ENCODE data around the gene GNL3. TPM values are rescaled to one million over a fixed set of nuclear protein-coding genes. Genes with fewer than 3 reads are reported as not detected.

GNL3 gene
- polyA plus RNA-seq, 6 donors from 2014 or later: 39.2 to 63.8 (median 58.2) TPM

- no peaks in the 10 kb centered on the region for H3K9me3 Mint-ChIP-seq
- H3K27ac Mint-ChIP-seq: peak overlapping the region in 1 of 6 donors; percentile 50
- ATAC-seq (ENCODE audit: low read depth in 2 of 2): no peak
These were observed 7.3 kb upstream of the GNL3 start for GRCh38 chr3:52678265-52679198.

DNA sequence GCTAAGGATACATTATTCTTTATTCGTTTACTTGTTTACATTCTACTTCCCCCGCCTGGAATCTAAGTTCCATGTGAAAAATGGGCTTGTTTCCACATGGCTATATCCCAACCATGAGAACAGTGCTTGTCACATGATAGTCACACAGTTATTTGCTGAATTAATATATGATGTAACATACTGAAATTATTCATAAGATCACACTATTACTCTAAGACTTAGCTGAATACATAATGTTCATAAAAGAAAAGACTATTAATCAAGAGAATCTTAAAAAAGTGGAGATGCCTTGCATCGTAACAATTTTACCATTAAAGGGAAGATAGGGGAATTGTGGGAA, 6.7 kb upstream of the GNL3 start:
- Mint-ChIP-seq H3K4me1 (peaks cover 13 to 29% (median 27%) of the 10 kb centered on the region in 3 donors), H3K36me3 (peaks cover 25 to 31% of the 10 kb centered on the region in 2 donors), H3K4me3 (no peak overlapping the region), H3K9me3 (no peaks in the 10 kb centered on the region), H3K27ac (peak overlapping the region in 3 of 6 donors; percentile 7 to 57 (median 25)), H3K27me3 (no peaks in the 10 kb centered on the region)
- DNase-seq (no peak), ATAC-seq (ENCODE audit: low read depth in 2 of 2) (no peak)

More at GRCh38 chr3:52678265-52679198, 7.3 kb upstream of the GNL3 start:
- H3K27me3 Mint-ChIP-seq: no peaks in the 10 kb centered on the region
- H3K4me1 Mint-ChIP-seq: peaks cover 13 to 27% (median 23%) of the 10 kb centered on the region in 3 donors
- no peak for DNase-seq
- H3K36me3 Mint-ChIP-seq: peaks cover 25 to 31% of the 10 kb centered on the region in 2 donors
- no peak overlapping the region for H3K4me3 Mint-ChIP-seq

DNA sequence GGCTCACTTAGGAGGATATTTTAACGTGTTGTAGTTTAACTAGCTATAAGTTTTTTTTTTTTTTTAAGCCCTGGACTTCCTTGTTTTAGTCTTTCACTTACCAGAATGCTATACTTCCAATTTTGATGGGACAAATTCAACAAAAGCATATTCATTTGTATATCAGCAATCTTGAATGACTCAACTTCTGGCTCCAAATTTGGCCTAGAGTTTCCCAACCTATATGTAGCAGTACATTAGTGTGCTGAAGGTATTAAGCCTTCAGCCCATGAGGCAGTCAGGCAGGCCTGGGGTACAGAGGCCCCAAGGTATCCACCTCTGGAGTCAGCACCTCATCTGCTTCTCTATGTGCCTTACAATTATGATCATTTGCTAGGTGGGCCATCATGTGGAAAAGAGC, 6.0 kb upstream of the GNL3 start:
- Mint-ChIP-seq H3K4me3 (peak overlapping the region in 2 of 8 donors; percentile 37 to 61), H3K27me3 (no peaks in the 10 kb centered on the region), H3K36me3 (peaks cover 25 to 31% of the 10 kb centered on the region in 2 donors), H3K9me3 (no peaks in the 10 kb centered on the region), H3K27ac (peak overlapping the region in 3 of 6 donors; percentile 39 to 59 (median 51)), H3K4me1 (peaks cover 13 to 35% (median 27%) of the 10 kb centered on the region in 3 donors)
- no peak for DNase-seq
- no peak for ATAC-seq (ENCODE audit: low read depth in 2 of 2)

GRCh38 chr3:52681596-52681995, 4.2 kb upstream of the GNL3 start:
- Mint-ChIP-seq H3K4me3 (peak overlapping the region in 3 of 8 donors; percentile 1 to 71 (median 64)), H3K36me3 (peaks cover 19 to 20% of the 10 kb centered on the region in 2 donors), H3K9me3 (no peaks in the 10 kb centered on the region), H3K4me1 (peaks cover 18 to 50% (median 31%) of the 10 kb centered on the region in 3 donors), H3K27ac (peak overlapping the region in 5 of 6 donors; percentile 7 to 85 (median 31)), H3K27me3 (no peaks in the 10 kb centered on the region)
- no peak for ATAC-seq (ENCODE audit: low read depth in 2 of 2)
- DNase-seq: no peak

DNA sequence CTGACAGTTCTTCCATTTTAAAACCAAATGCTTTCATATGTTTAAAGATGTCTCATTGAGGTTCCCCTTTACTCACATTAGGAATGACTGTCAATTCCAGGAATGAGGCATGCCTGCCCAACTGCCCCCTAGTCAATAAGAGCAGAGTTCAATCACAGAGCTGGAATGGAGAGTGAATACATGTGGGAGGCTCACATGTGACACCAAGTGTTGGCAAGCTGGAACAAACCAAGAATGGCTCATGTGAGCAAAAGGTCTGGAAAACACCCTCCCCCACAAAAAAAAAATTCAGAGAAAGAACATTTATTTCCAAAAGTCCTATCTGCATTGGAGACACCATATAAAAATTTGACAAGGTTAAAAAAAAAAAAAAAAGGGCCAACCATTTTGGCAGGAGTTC, 3.8 kb upstream of the GNL3 start:
- DNase-seq (no peak), ATAC-seq (ENCODE audit: low read depth in 2 of 2) (no peak)
- no peaks in the 10 kb centered on the region for H3K27me3 Mint-ChIP-seq
- H3K36me3 Mint-ChIP-seq: peaks cover 15 to 16% of the 10 kb centered on the region in 2 donors
- peak overlapping the region in 3 of 6 donors; percentile 7 to 85 (median 15) for H3K27ac Mint-ChIP-seq
- H3K9me3 Mint-ChIP-seq: no peaks in the 10 kb centered on the region
- H3K4me1 Mint-ChIP-seq: peaks cover 18 to 53% (median 33%) of the 10 kb centered on the region in 3 donors
- peak overlapping the region in 2 of 8 donors; percentile 35 to 64 for H3K4me3 Mint-ChIP-seq

GRCh38 chr3:52683611-52684010, 2.2 kb upstream of the GNL3 start:
- Mint-ChIP-seq H3K4me1 (peaks cover 18 to 54% (median 33%) of the 10 kb centered on the region in 3 donors), H3K27ac (peak overlapping the region in 4 of 6 donors; percentile 42 to 99 (median 90)), H3K36me3 (peaks cover 9 to 10% of the 10 kb centered on the region in 2 donors), H3K9me3 (no peaks in the 10 kb centered on the region), H3K27me3 (no peaks in the 10 kb centered on the region), H3K4me3 (peak overlapping the region in 3 of 8 donors; percentile 25 to 99 (median 50))
- ATAC-seq (ENCODE audit: low read depth in 2 of 2) (no peak), DNase-seq (no peak)

GRCh38 chr3:52684184-52684583, 1.6 kb upstream of the GNL3 start:
- H3K4me1 Mint-ChIP-seq: peaks cover 13 to 56% (median 27%) of the 10 kb centered on the region in 3 donors
- DNase-seq (no peak), ATAC-seq (ENCODE audit: low read depth in 2 of 2) (no peak)
- peak overlapping the region in 5 of 6 donors; percentile 96 to 99 (median 98) for H3K27ac Mint-ChIP-seq
- H3K4me3 Mint-ChIP-seq: peak overlapping the region in 5 of 8 donors; percentile 52 to 99 (median 88)
- H3K27me3 Mint-ChIP-seq: no peaks in the 10 kb centered on the region
- H3K9me3 Mint-ChIP-seq: no peaks in the 10 kb centered on the region
- peaks cover 6 to 13% of the 10 kb centered on the region in 2 donors for H3K36me3 Mint-ChIP-seq

DNA sequence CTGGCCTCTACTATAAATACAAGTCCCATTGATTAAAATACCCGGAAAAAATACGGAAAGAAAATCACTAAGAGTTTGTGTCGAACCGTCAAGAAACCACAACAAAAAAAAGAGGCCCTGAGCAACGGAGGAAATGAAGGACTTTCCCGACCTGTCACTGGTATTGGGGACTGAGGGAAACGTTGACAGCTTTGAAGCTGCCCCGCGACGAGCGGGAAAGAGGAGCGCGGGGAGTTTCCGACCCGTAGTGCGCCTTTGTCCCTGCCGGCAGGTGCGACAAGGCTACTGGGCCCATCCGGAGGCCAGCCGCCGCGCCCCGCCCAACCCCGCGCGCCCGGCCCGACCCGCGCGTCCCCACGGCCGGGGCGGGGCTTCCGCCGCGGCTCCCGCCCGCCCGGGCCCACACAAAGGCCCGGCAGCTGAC, 535 bp upstream of the GNL3 start:
- peaks cover 9 to 17% of the 10 kb centered on the region in 2 donors for H3K36me3 Mint-ChIP-seq
- no peaks in the 10 kb centered on the region for H3K27me3 Mint-ChIP-seq

GRCh38 chr3:52688266-52688665, 2.4 kb downstream of the GNL3 start:
- peaks cover 17 to 22% of the 10 kb centered on the region in 2 donors for H3K36me3 Mint-ChIP-seq
- peak overlapping the region in 1 of 6 donors; percentile 86 for H3K27ac Mint-ChIP-seq
- H3K4me1 Mint-ChIP-seq: peaks cover 6 to 37% (median 9%) of the 10 kb centered on the region in 3 donors
- no peak for DNase-seq
- no peaks in the 10 kb centered on the region for H3K27me3 Mint-ChIP-seq
- no peaks in the 10 kb centered on the region for H3K9me3 Mint-ChIP-seq
- peak overlapping the region in 3 of 8 donors; percentile 12 to 99 (median 44) for H3K4me3 Mint-ChIP-seq
- no peak for ATAC-seq (ENCODE audit: low read depth in 2 of 2)

More for the DNA sequence above, 535 bp upstream of the GNL3 start:
- peak overlapping the region; percentile 96 to 99 (median 97) for H3K27ac Mint-ChIP-seq
- DNase-seq (peak; percentile 83), ATAC-seq (ENCODE audit: low read depth in 2 of 2) (peak; percentile 76 to 80)
- peaks cover 15 to 50% (median 20%) of the 10 kb centered on the region in 3 donors for H3K4me1 Mint-ChIP-seq
- peak overlapping the region; percentile 85 to 99 (median 94) for H3K4me3 Mint-ChIP-seq
- H3K9me3 Mint-ChIP-seq: no peaks in the 10 kb centered on the region

GRCh38 chr3:52689151-52689550, 3.3 kb downstream of the GNL3 start:
- DNase-seq (no peak), ATAC-seq (ENCODE audit: low read depth in 2 of 2) (no peak)
- peaks cover 12 to 29% (median 13%) of the 10 kb centered on the region in 3 donors for H3K4me1 Mint-ChIP-seq
- H3K4me3 Mint-ChIP-seq: no peak overlapping the region
- H3K27ac Mint-ChIP-seq: peak overlapping the region in 1 of 6 donors; percentile 80
- no peaks in the 10 kb centered on the region for H3K9me3 Mint-ChIP-seq
- no peaks in the 10 kb centered on the region for H3K27me3 Mint-ChIP-seq
- peaks cover 25 to 27% of the 10 kb centered on the region in 2 donors for H3K36me3 Mint-ChIP-seq

GRCh38 chr3:52690560-52690959, 4.7 kb downstream of the GNL3 start:
- peaks cover 25 to 27% of the 10 kb centered on the region in 2 donors for H3K36me3 Mint-ChIP-seq

GRCh38 chr3:52693071-52693470, 7.2 kb downstream of the GNL3 start:
- Mint-ChIP-seq H3K36me3 (peaks cover 25 to 38% of the 10 kb centered on the region in 2 donors), H3K27me3 (no peaks in the 10 kb centered on the region), H3K27ac (peak overlapping the region in 3 of 6 donors; percentile 41 to 89 (median 70)), H3K4me1 (peaks cover 7 to 13% (median 7%) of the 10 kb centered on the region in 3 donors), H3K4me3 (no peak overlapping the region), H3K9me3 (no peaks in the 10 kb centered on the region)
- ATAC-seq (ENCODE audit: low read depth in 2 of 2) (no peak), DNase-seq (no peak)

More at GRCh38 chr3:52690560-52690959, 4.7 kb downstream of the GNL3 start:
- H3K4me3 Mint-ChIP-seq: peak overlapping the region in 1 of 8 donors; percentile 33
- no peaks in the 10 kb centered on the region for H3K9me3 Mint-ChIP-seq
- peak overlapping the region in 1 of 6 donors; percentile 31 for H3K27ac Mint-ChIP-seq
- DNase-seq: no peak
- no peak for ATAC-seq (ENCODE audit: low read depth in 2 of 2)
- H3K4me1 Mint-ChIP-seq: peaks cover 12 to 17% (median 13%) of the 10 kb centered on the region in 3 donors
- H3K27me3 Mint-ChIP-seq: no peaks in the 10 kb centered on the region

DNA sequence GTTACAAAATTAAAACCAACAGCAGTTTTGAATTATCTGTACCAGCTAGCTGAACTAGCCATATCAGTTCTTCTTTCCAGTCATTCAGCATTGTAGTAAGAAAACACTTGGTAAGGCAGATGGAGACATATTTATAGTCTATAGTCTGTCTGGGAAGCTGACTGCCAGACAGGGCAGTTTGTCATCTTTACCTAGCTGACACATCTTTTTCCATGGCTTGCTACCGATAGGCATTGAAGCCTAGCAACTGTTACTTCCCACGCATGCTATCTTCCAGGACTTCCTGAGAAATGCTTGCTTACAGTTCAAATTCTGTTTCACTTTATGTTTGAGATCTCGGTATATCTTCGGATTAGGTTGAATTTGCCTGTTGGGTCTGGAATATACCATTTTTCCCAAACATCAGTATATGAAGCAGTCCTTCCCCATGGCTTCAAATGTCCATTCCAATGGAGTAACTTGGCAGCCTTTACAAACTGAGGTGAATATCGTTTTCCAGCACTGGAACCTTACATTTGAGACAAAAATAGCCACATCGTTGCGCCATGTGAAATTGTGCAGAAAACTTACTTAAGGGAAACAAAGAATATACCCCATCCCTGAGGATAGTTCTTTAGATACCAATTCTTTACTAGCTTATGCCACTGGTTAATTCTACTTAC, 8.8 kb downstream of the GNL3 start:
- Mint-ChIP-seq H3K36me3 (peaks cover 17 to 28% of the 10 kb centered on the region in 2 donors), H3K9me3 (no peaks in the 10 kb centered on the region), H3K4me3 (no peak overlapping the region), H3K4me1 (peaks cover 4 to 11% (median 7%) of the 10 kb centered on the region in 3 donors), H3K27me3 (no peaks in the 10 kb centered on the region), H3K27ac (peak overlapping the region in 1 of 6 donors; percentile 56)
- no peak for DNase-seq
- ATAC-seq (ENCODE audit: low read depth in 2 of 2): no peak

Data from naive B cell (primary cell).